ENCODE measurements around the gene EEF1AKMT3. TPM values are rescaled to one million over a fixed set of nuclear protein-coding genes. Genes with fewer than 3 reads are reported as not detected.

Gene EEF1AKMT3
- total RNA-seq, 1 donor from 2014 or later: 7.3 TPM

- H3K4me3 ChIP-seq (ENCODE audit: low read depth, low read length): no peak overlapping the region
- no peak for DNase-seq (ENCODE audit: low read depth)
- no peaks in the 10 kb centered on the region for H3K27me3 ChIP-seq (ENCODE audit: control insufficient read depth, insufficient read depth, low read length)
- no peaks in the 10 kb centered on the region for H3K36me3 ChIP-seq (ENCODE audit: control insufficient read depth, insufficient read depth, low read length)
- peak; percentile 2 for TF ChIP-seq CTCF (IDR thresholded peaks at IDR 0.05; ENCODE audit: insufficient read depth, low read length, poor library complexity, severe bottlenecking)
Observed at GRCh38 chr12:57775563-57776246, 3.3 kb downstream of the EEF1AKMT3 start.

GRCh38 chr12:57776247-57776587 is 3.8 kb downstream of the EEF1AKMT3 start:
- Histone ChIP-seq H3K36me3 (ENCODE audit: control insufficient read depth, insufficient read depth, low read length) (no peaks in the 10 kb centered on the region), H3K4me3 (ENCODE audit: low read depth, low read length) (no peak overlapping the region), H3K27me3 (ENCODE audit: control insufficient read depth, insufficient read depth, low read length) (no peaks in the 10 kb centered on the region)
- DNase-seq (ENCODE audit: low read depth): no peak
- TF ChIP-seq CTCF (IDR thresholded peaks at IDR 0.05; ENCODE audit: insufficient read depth, low read length, poor library complexity, severe bottlenecking): no peak

- Histone ChIP-seq H3K4me3 (ENCODE audit: low read depth, low read length) (no peak overlapping the region), H3K27me3 (ENCODE audit: control insufficient read depth, insufficient read depth, low read length) (no peaks in the 10 kb centered on the region), H3K36me3 (ENCODE audit: control insufficient read depth, insufficient read depth, low read length) (no peaks in the 10 kb centered on the region)
- TF ChIP-seq CTCF (IDR thresholded peaks at IDR 0.05; ENCODE audit: insufficient read depth, low read length, poor library complexity, severe bottlenecking): no peak
- no peak for DNase-seq (ENCODE audit: low read depth)
Observed at GRCh38 chr12:57777367-57777766, 5.0 kb downstream of the EEF1AKMT3 start.

- no peak for DNase-seq (ENCODE audit: low read depth)
- Histone ChIP-seq H3K4me3 (ENCODE audit: low read depth, low read length) (no peak overlapping the region), H3K36me3 (ENCODE audit: control insufficient read depth, insufficient read depth, low read length) (no peaks in the 10 kb centered on the region), H3K27me3 (ENCODE audit: control insufficient read depth, insufficient read depth, low read length) (no peaks in the 10 kb centered on the region)
- TF ChIP-seq CTCF (IDR thresholded peaks at IDR 0.05; ENCODE audit: insufficient read depth, low read length, poor library complexity, severe bottlenecking): no peak
Observed at GRCh38 chr12:57777911-57778310, 5.5 kb downstream of the EEF1AKMT3 start.

- DNase-seq (ENCODE audit: low read depth): no peak
- Histone ChIP-seq H3K36me3 (ENCODE audit: control insufficient read depth, insufficient read depth, low read length) (no peaks in the 10 kb centered on the region), H3K4me3 (ENCODE audit: low read depth, low read length) (no peak overlapping the region), H3K27me3 (ENCODE audit: control insufficient read depth, insufficient read depth, low read length) (no peaks in the 10 kb centered on the region)
- TF ChIP-seq CTCF (IDR thresholded peaks at IDR 0.05; ENCODE audit: insufficient read depth, low read length, poor library complexity, severe bottlenecking): no peak
Observed at GRCh38 chr12:57779736-57780135, 7.3 kb downstream of the EEF1AKMT3 start.

GRCh38 chr12:57780284-57780897 is 8.0 kb downstream of the EEF1AKMT3 start:
- H3K36me3 ChIP-seq (ENCODE audit: control insufficient read depth, insufficient read depth, low read length): no peaks in the 10 kb centered on the region

More at GRCh38 chr12:57780284-57780897, 8.0 kb downstream of the EEF1AKMT3 start:
- Histone ChIP-seq H3K4me3 (ENCODE audit: low read depth, low read length) (no peak overlapping the region), H3K27me3 (ENCODE audit: control insufficient read depth, insufficient read depth, low read length) (no peaks in the 10 kb centered on the region)
- no peak for TF ChIP-seq CTCF (IDR thresholded peaks at IDR 0.05; ENCODE audit: insufficient read depth, low read length, poor library complexity, severe bottlenecking)
- no peak for DNase-seq (ENCODE audit: low read depth)
